ENCODE data around the gene IGSF8.

DNA sequence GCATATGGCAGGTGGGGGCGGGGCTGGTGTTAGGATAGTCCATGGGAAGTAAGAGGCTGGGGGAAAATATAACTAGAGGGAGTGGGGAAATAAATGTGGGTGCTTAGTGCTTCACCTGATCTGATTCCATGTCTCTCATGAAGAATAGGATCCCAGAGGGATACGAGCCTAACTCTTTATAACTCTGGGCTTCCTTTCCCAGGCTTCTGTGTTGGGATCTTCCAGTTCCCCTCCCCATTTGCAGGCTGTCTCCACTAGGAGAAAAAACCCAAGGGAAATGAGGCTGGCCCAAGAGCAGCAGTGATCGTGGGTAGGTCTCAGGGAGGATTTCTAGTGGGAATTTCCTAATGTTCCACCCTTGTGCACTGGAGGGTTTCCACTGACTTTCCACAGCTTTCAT, 15.5 kb downstream of the IGSF8 start:
- TF ChIP-seq, protein P1, sequence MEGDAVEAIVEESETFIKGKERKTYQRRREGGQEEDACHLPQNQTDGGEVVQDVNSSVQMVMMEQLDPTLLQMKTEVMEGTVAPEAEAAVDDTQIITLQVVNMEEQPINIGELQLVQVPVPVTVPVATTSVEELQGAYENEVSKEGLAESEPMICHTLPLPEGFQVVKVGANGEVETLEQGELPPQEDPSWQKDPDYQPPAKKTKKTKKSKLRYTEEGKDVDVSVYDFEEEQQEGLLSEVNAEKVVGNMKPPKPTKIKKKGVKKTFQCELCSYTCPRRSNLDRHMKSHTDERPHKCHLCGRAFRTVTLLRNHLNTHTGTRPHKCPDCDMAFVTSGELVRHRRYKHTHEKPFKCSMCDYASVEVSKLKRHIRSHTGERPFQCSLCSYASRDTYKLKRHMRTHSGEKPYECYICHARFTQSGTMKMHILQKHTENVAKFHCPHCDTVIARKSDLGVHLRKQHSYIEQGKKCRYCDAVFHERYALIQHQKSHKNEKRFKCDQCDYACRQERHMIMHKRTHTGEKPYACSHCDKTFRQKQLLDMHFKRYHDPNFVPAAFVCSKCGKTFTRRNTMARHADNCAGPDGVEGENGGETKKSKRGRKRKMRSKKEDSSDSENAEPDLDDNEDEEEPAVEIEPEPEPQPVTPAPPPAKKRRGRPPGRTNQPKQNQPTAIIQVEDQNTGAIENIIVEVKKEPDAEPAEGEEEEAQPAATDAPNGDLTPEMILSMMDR (IDR thresholded peaks at IDR 0.05): no peak
- no peak for TF ChIP-seq POLR2AphosphoS5 (IDR thresholded peaks at IDR 0.05)
- TF ChIP-seq POLR2A (IDR thresholded peaks at IDR 0.05): no peak
